PC-3 (cell line): Measurements from ENCODE around the gene MAEA.

Experiments
- CTCF ChIP-seq: fragments of 300-600 bp; sonication (generic); conservative IDR thresholded peaks from 2 replicates; pipeline ENCODE4 v1.5.1; 2017; ENCODE audit warnings: antibody characterized with exemption, low read depth, mild to moderate bottlenecking, low read length
- EZH2 ChIP-seq: fragments of 300-600 bp; sonication (generic); IDR thresholded peaks from one replicate; pipeline ENCODE4 v1.6.1; 2017; ENCODE audit warnings: antibody characterized with exemption, mild to moderate bottlenecking, low read length; ENCODE audit not compliant: unreplicated experiment
- EZH2phosphoT487 ChIP-seq: fragments of 300-600 bp; sonication (generic); IDR thresholded peaks from 2 replicates; pipeline ENCODE4 v1.6.1; 2018; ENCODE audit warnings: mild to moderate bottlenecking, antibody characterized with exemption, low read length, borderline replicate concordance

GRCh38 chr4:1347410-1347864 is 57.7 kb downstream of the MAEA start:
- TF ChIP-seq CTCF (no peak), EZH2phosphoT487 (no peak), EZH2 (no peak)
